ENCODE data around the gene TAF7. TPM values are rescaled to one million over a fixed set of nuclear protein-coding genes. Genes with fewer than 3 reads are reported as not detected.

TAF7 gene
- total RNA-seq, 4 donors from 2014 or later = 42.2 to 80.0 (median 47.5) TPM

GRCh38 chr5:141306630-141307029 is 14.0 kb downstream of the TAF7 start:
- Histone ChIP-seq H3K27me3 (no peaks in the 10 kb centered on the region), H3K4me3 (no peak overlapping the region), H3K27ac (no peak overlapping the region), H3K9me3 (peaks cover 0 to 90% (median 9%) of the 10 kb centered on the region in 4 donors), H3K36me3 (no peaks in the 10 kb centered on the region), H3K4me1 (no peaks in the 10 kb centered on the region)
- no peak for DNase-seq
- TF ChIP-seq CTCF (IDR thresholded peaks at IDR 0.05) (no peak), POLR2A (IDR thresholded peaks at IDR 0.05) (no peak)

- no peak for DNase-seq
- Histone ChIP-seq H3K4me1 (no peaks in the 10 kb centered on the region), H3K4me3 (no peak within 1 kb of the TSS), H3K27me3 (no peaks in the 10 kb centered on the region), H3K9me3 (peaks cover 0 to 85% (median 8%) of the 10 kb centered on the region in 4 donors), H3K27ac (no peak within 1 kb of the TSS), H3K36me3 (no peaks in the 10 kb centered on the region)
- no peak for TF ChIP-seq POLR2A (IDR thresholded peaks at IDR 0.05)
- no peak for TF ChIP-seq CTCF (IDR thresholded peaks at IDR 0.05)
Observed at GRCh38 chr5:141303756-141304155, 16.8 kb downstream of the TAF7 start, which contains the start of gene SLC25A2. Gene SLC25A2 (minus strand): TSS chr5:141304049. CDS start chr5:141303865, 184 bp downstream.

GRCh38 chr5:141298376-141298775 is 22.2 kb downstream of the TAF7 start:
- Histone ChIP-seq H3K36me3 (no peaks in the 10 kb centered on the region), H3K4me1 (no peaks in the 10 kb centered on the region), H3K27ac (no peak overlapping the region), H3K27me3 (no peaks in the 10 kb centered on the region), H3K9me3 (peaks cover 0 to 84% (median 5%) of the 10 kb centered on the region in 4 donors), H3K4me3 (no peak overlapping the region)
- no peak for DNase-seq
- no peak for TF ChIP-seq CTCF (IDR thresholded peaks at IDR 0.05)
- no peak for TF ChIP-seq POLR2A (IDR thresholded peaks at IDR 0.05)

- Histone ChIP-seq H3K27me3 (no peaks in the 10 kb centered on the region), H3K36me3 (no peaks in the 10 kb centered on the region), H3K27ac (no peak overlapping the region), H3K9me3 (peaks cover 0 to 82% (median 18%) of the 10 kb centered on the region in 4 donors), H3K4me1 (no peaks in the 10 kb centered on the region), H3K4me3 (no peak overlapping the region)
- no peak for TF ChIP-seq CTCF (IDR thresholded peaks at IDR 0.05)
- no peak for TF ChIP-seq POLR2A (IDR thresholded peaks at IDR 0.05)
- no peak for DNase-seq
Observed at GRCh38 chr5:141272906-141273305, 47.7 kb downstream of the TAF7 start.

- TF ChIP-seq POLR2A (IDR thresholded peaks at IDR 0.05) (no peak), CTCF (IDR thresholded peaks at IDR 0.05) (no peak)
- peaks cover 0 to 86% (median 22%) of the 10 kb centered on the region in 4 donors for H3K9me3 ChIP-seq
Observed at GRCh38 chr5:141269195-141269594, 51.4 kb downstream of the TAF7 start.

More at GRCh38 chr5:141269195-141269594, 51.4 kb downstream of the TAF7 start:
- DNase-seq = no peak
- no peaks in the 10 kb centered on the region for H3K27me3 ChIP-seq
- no peak overlapping the region for H3K27ac ChIP-seq
- H3K4me3 ChIP-seq = no peak overlapping the region
- no peaks in the 10 kb centered on the region for H3K36me3 ChIP-seq
- H3K4me1 ChIP-seq = no peaks in the 10 kb centered on the region

Other genes starting within 250 kb of the TAF7 start
- 1 to 10 TPM in 1 of 4 donors, under 1 TPM in 3; 0.35 to 1.3 (median 0.65) TPM for gene PCDHB2, start 226.2 kb downstream of the TAF7 start, total RNA-seq
- 1 to 10 TPM in 2 of 4 donors, under 1 TPM in 1, not detected in 1; 0.70 to 4.1 (median 1.1) TPM for gene PCDHB3, start 220.3 kb downstream of the TAF7 start, total RNA-seq
- 1 to 10 TPM in 2 of 4 donors, under 1 TPM in 1, not detected in 1; 0.80 to 6.6 (median 1.2) TPM for gene PCDHB4, start 199.0 kb downstream of the TAF7 start, total RNA-seq
- under 1 TPM in 1 of 4 donors, not detected in 3; 0.18 TPM for gene PCDHB5, start 185.6 kb downstream of the TAF7 start, total RNA-seq
- gene PCDHB6, start 170.7 kb downstream of the TAF7 start, total RNA-seq = under 1 TPM in 1 of 4 donors, not detected in 3; 0.54 TPM
- gene PCDHB7, start 148.1 kb downstream of the TAF7 start, total RNA-seq = under 1 TPM in 2 of 4 donors, not detected in 2; 0.53 to 0.54 TPM
- not detected for gene PCDHB8, start 143.0 kb downstream of the TAF7 start, total RNA-seq
- gene PCDHB16, start 138.4 kb downstream of the TAF7 start, total RNA-seq = 1 to 10 TPM in 1 of 4 donors, under 1 TPM in 2, not detected in 1; 0.35 to 5.8 (median 0.40) TPM
- gene PCDHB9, start 133.6 kb downstream of the TAF7 start, total RNA-seq = 1 to 10 TPM in 1 of 4 donors, under 1 TPM in 3; 0.18 to 1.7 (median 0.39) TPM
- under 1 TPM in 3 of 4 donors, not detected in 1; 0.54 to 0.83 (median 0.76) TPM for gene PCDHB10, start 128.4 kb downstream of the TAF7 start, total RNA-seq
- gene PCDHB11, start 121.2 kb downstream of the TAF7 start, total RNA-seq = 1 to 10 TPM in 1 of 4 donors, under 1 TPM in 1, not detected in 2; 0.27 to 2.8 TPM
- 1 to 10 TPM in 1 of 4 donors, under 1 TPM in 3; 0.35 to 4.1 (median 0.88) TPM for gene PCDHB12, start 112.1 kb downstream of the TAF7 start, total RNA-seq
- gene PCDHB13, start 106.9 kb downstream of the TAF7 start, total RNA-seq = under 1 TPM; 0.13 to 0.83 (median 0.32) TPM
- 1 to 10 TPM in 1 of 4 donors, under 1 TPM in 2, not detected in 1; 0.19 to 1.1 (median 0.54) TPM for gene PCDHB14, start 97.4 kb downstream of the TAF7 start, total RNA-seq
- gene PCDHB15, start 75.4 kb downstream of the TAF7 start, total RNA-seq = under 1 TPM in 2 of 4 donors, not detected in 2; 0.27 to 0.35 TPM
- 1 to 10 TPM; 1.1 to 4.1 (median 2.9) TPM for gene SLC25A2, start 16.7 kb downstream of the TAF7 start, total RNA-seq
- gene PCDHGA1, start 9.7 kb upstream of the TAF7 start, total RNA-seq = 1 to 10 TPM in 1 of 4 donors, not detected in 3; 1.7 TPM
- 1 to 10 TPM in 2 of 4 donors, under 1 TPM in 1, not detected in 1; 0.57 to 1.7 (median 1.1) TPM for gene PCDHGA2, start 18.0 kb upstream of the TAF7 start, total RNA-seq
- 1 to 10 TPM in 1 of 4 donors, under 1 TPM in 2, not detected in 1; 0.40 to 1.7 (median 0.76) TPM for gene PCDHGA3, start 23.0 kb upstream of the TAF7 start, total RNA-seq
- under 1 TPM in 3 of 4 donors, not detected in 1; 0.27 to 0.53 (median 0.47) TPM for gene PCDHGB1, start 29.3 kb upstream of the TAF7 start, total RNA-seq
- gene PCDHGA4, start 34.2 kb upstream of the TAF7 start, total RNA-seq = 1 to 10 TPM in 2 of 4 donors, under 1 TPM in 2; 0.27 to 3.3 (median 0.81) TPM
- gene PCDHGB2, start 39.2 kb upstream of the TAF7 start, total RNA-seq = 1 to 10 TPM; 1.2 to 5.8 (median 1.6) TPM
- 10 to 100 TPM in 1 of 4 donors, 1 to 10 TPM in 2, under 1 TPM in 1; 0.94 to 10.7 (median 1.7) TPM for gene PCDHGA5, start 43.4 kb upstream of the TAF7 start, total RNA-seq
- 1 to 10 TPM; 1.6 to 5.0 (median 2.0) TPM for gene PCDHGB3, start 49.5 kb upstream of the TAF7 start, total RNA-seq
- 1 to 10 TPM in 2 of 4 donors, under 1 TPM in 2; 0.70 to 4.1 (median 1.0) TPM for gene PCDHGA6, start 53.1 kb upstream of the TAF7 start, total RNA-seq
- 1 to 10 TPM in 2 of 4 donors, under 1 TPM in 2; 0.35 to 2.5 (median 0.95) TPM for gene PCDHGA7, start 62.0 kb upstream of the TAF7 start, total RNA-seq
- 1 to 10 TPM; 1.1 to 3.3 (median 1.9) TPM for gene PCDHGB4, start 66.9 kb upstream of the TAF7 start, total RNA-seq
- 1 to 10 TPM in 2 of 4 donors, under 1 TPM in 2; 0.35 to 2.5 (median 1.1) TPM for gene PCDHGA8, start 71.8 kb upstream of the TAF7 start, total RNA-seq
- gene PCDHGB5, start 77.2 kb upstream of the TAF7 start, total RNA-seq = 1 to 10 TPM; 2.3 to 9.1 (median 2.9) TPM
- 10 to 100 TPM in 1 of 4 donors, 1 to 10 TPM in 3; 1.9 to 17.3 (median 4.0) TPM for gene PCDHGA9, start 82.0 kb upstream of the TAF7 start, total RNA-seq
- gene PCDHGB6, start 87.2 kb upstream of the TAF7 start, total RNA-seq = 1 to 10 TPM; 1.1 to 7.4 (median 3.3) TPM
- gene PCDHGA10, start 92.2 kb upstream of the TAF7 start, total RNA-seq = 1 to 10 TPM; 3.2 to 7.7 (median 4.2) TPM
- gene PCDHGB7, start 96.9 kb upstream of the TAF7 start, total RNA-seq = 1 to 10 TPM; 4.0 to 5.8 (median 4.3) TPM
- 1 to 10 TPM; 1.1 to 5.0 (median 2.4) TPM for gene PCDHGA11, start 100.3 kb upstream of the TAF7 start, total RNA-seq
- gene PCDHGA12, start 109.7 kb upstream of the TAF7 start, total RNA-seq = 10 to 100 TPM in 1 of 4 donors, 1 to 10 TPM in 3; 1.4 to 12.4 (median 4.7) TPM
- gene PCDHGC3, start 155.2 kb upstream of the TAF7 start, total RNA-seq = 10 to 100 TPM; 10.2 to 29.7 (median 16.7) TPM
- 10 to 100 TPM in 1 of 4 donors, 1 to 10 TPM in 3; 1.7 to 11.3 (median 5.3) TPM for gene PCDHGC4, start 164.2 kb upstream of the TAF7 start, total RNA-seq
- 1 to 10 TPM in 1 of 4 donors, under 1 TPM in 2, not detected in 1; 0.67 to 1.4 (median 0.95) TPM for gene PCDHGC5, start 168.3 kb upstream of the TAF7 start, total RNA-seq